Omental fat pad (tissue), 4 donors: ENCODE data around the gene CFAP20DC. TPM values are rescaled to one million over a fixed set of nuclear protein-coding genes. Genes with fewer than 3 reads are reported as not detected.
"Not testable (repeated sequence)": the region's sequence is repeated elsewhere in the genome, so short reads cannot be mapped to it uniquely, and the experiment has no call there.

Source experiments
- ATAC-seq: fragments of 150-250 bp; one replicate; pipeline ENCODE4 v1.9.1; 2016; ENCODE audit warnings: mild to moderate bottlenecking, moderate library complexity; ENCODE audit not compliant: low FRiP score
- DNase-seq: peaks from one replicate; pipeline ENCODE4 v3.0.0-alpha.2; 2019; ENCODE audit warnings: low spot score
- CTCF ChIP-seq, 3 donors: fragments of 450-650 bp; IDR thresholded peaks; one replicate each; pipeline ENCODE4 v1.5.1; 2016 to 2017; ENCODE audit warnings: antibody characterized with exemption in 3 of 3, mild to moderate bottlenecking in 3 of 3, moderate library complexity in 2 of 3
- total RNA-seq, 4 donors: library from RNA; depleted of rRNA; stranded (reverse); fragments of >200 nt; gene quantifications; one replicate each; pipeline ENCODE4 v1.1.0, GENCODE V29; 2016

The CFAP20DC gene
- total RNA-seq, 4 donors from 2014 or later: 0.25 to 0.36 (median 0.28) TPM; not detected in 1

- DNase-seq (no peak), ATAC-seq (no peak)
- TF ChIP-seq CTCF (IDR thresholded peaks at IDR 0.05): no peak
Observed at GRCh38 chr3:58708116-58708791, 341.6 kb downstream of the CFAP20DC start.

DNA sequence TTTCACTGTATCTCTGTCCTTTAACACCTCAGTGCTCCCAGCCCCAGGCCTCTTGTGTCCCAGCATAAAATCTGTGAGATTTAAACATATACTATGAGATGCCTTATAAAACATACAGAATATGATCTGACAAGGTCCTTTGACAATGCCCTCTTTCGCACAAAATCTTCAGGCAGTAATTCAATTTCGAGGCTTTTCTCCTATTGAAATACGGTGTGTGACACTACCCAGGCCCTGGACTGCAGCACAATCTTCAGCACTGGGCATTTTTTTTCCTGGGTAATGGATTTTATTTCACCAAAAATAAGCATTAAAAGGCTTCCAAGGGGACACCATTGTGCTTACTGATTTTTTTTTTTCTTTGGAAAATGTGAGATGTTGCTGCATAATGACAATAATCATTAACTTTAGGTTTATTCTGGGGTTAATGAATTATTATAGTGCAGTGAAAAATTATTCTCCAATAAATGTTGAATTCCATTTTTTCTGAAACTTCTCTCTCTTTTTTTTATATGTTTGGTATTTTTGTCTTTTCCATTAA, 342.4 kb downstream of the CFAP20DC start:
- ATAC-seq: no peak
- no peak for TF ChIP-seq CTCF (IDR thresholded peaks at IDR 0.05)
- no peak for DNase-seq

DNA sequence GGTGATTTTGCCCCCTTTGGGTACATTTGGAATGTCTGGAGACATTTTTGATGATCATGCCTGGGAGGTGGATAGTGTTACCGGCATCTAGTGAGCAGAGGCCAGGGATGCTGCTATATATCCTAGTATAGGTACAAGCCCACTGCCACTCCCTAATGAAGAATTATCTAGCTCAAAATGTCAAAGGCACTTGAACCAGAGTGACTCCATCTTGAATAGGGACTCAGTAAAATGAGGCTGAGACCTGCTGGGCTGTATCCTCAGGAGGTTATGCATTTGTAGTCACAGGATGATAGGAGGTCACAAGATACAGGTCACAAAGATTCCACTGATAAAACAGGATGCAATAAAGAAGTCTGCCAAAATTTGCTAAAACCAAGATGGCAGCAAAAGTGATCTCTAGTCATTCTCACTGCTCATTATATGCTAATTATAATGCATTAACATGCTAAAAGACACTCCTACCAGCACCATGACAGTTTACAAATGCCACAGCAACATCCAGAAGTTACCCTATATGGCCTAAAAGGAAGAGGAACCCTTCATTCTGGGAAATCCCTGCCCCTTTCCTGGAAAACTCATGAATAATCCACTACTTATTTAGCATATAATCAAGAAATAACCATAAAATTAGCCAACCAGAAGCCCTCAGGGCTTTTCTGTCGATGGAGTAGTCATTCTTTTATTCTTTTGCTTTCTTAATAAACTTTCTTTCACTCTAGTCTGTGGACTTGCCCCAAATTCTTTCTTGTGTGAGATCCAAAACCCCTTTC, 343.2 kb downstream of the CFAP20DC start:
- no peak for TF ChIP-seq CTCF (IDR thresholded peaks at IDR 0.05)
- ATAC-seq (no peak), DNase-seq (no peak)

- ATAC-seq (no peak), DNase-seq (no peak)
- no peak for TF ChIP-seq CTCF (IDR thresholded peaks at IDR 0.05)
Observed at GRCh38 chr3:58704745-58705144, 345.1 kb downstream of the CFAP20DC start.

GRCh38 chr3:58704304-58704703, 345.5 kb downstream of the CFAP20DC start:
- not testable (repeated sequence) for ATAC-seq

GRCh38 chr3:58698246-58698645, 351.6 kb downstream of the CFAP20DC start:
- ATAC-seq (no peak), DNase-seq (no peak)
- TF ChIP-seq CTCF (IDR thresholded peaks at IDR 0.05): no peak

More at GRCh38 chr3:58704304-58704703, 345.5 kb downstream of the CFAP20DC start:
- not testable (repeated sequence) for DNase-seq

DNA sequence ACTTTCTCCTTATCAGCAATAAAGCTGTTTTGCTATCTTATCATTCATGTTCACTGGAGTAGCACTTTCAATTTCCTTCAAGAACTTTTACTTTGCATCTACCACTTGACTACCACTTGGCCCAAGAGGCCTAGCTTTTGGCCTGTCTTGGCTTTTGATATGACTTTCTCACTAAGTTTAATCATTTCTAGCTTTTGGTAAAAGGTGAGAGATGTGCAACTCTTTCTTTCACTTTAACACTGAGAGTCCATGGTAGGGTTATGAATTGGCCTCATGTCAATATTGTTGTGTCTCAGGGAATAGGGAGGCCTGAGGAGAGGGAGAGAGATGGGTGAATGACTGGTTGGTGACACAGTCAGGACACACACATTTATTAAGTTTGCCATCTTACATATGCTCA, 352.3 kb downstream of the CFAP20DC start:
- ATAC-seq: no peak
- no peak for DNase-seq
- TF ChIP-seq CTCF (IDR thresholded peaks at IDR 0.05): no peak

GRCh38 chr3:58696813-58697212, 353.0 kb downstream of the CFAP20DC start:
- not testable (repeated sequence) for DNase-seq, ATAC-seq
